HEK293 (cell line): ENCODE results near the gene PLCH2.

Experiments
- BCL11B ChIP-seq: fragments of 450-650 bp; formaldehyde crosslinking; IDR thresholded peaks from 2 replicates; pipeline ENCODE4 v1.5.1; 2016; ENCODE audit warnings: low read depth, missing biosample characterization, missing genetic modification characterization
- CTCF ChIP-seq: fragments of 450-650 bp; formaldehyde crosslinking; IDR thresholded peaks from 2 replicates; pipeline ENCODE4 v1.5.1; 2016; ENCODE audit warnings: missing biosample characterization, missing genetic modification characterization
- GLIS2 ChIP-seq: fragments of 450-650 bp; formaldehyde crosslinking; IDR thresholded peaks from 2 replicates; pipeline ENCODE4 v1.5.1; 2016; ENCODE audit warnings: missing biosample characterization, missing genetic modification characterization
- PBX3 ChIP-seq: sonication (generic); formaldehyde crosslinking; IDR thresholded peaks from 2 replicates; pipeline ENCODE4 v1.8.1; 2022; ENCODE audit warnings: mild to moderate bottlenecking, moderate library complexity, missing genetic modification reagents
- SETDB1 ChIP-seq: IDR thresholded peaks from one replicate; pipeline ENCODE4 v1.6.1; 2017; ENCODE audit warnings: mild to moderate bottlenecking, low read length, moderate library complexity, mixed read lengths; ENCODE audit not compliant: insufficient read length
- YY1 ChIP-seq: fragments of 450-650 bp; formaldehyde crosslinking; IDR thresholded peaks from 2 replicates; pipeline ENCODE4 v1.5.1; 2018; ENCODE audit warnings: missing biosample characterization, missing genetic modification characterization
- ZBTB10 ChIP-seq: fragments of 450-650 bp; formaldehyde crosslinking; IDR thresholded peaks from 2 replicates; pipeline ENCODE4 v1.5.1; 2016; ENCODE audit warnings: missing biosample characterization, missing genetic modification characterization
- ZBTB49 ChIP-seq: fragments of 450-650 bp; formaldehyde crosslinking; IDR thresholded peaks from 2 replicates; pipeline ENCODE4 v1.5.1; 2016; ENCODE audit warnings: missing biosample characterization, missing genetic modification characterization, low read depth
- ZNF18 ChIP-seq: fragments of 450-650 bp; formaldehyde crosslinking; IDR thresholded peaks from 2 replicates; pipeline ENCODE4 v1.5.1; 2016; ENCODE audit warnings: missing biosample characterization, missing genetic modification characterization
- ZNF2 ChIP-seq: fragments of 450-650 bp; formaldehyde crosslinking; IDR thresholded peaks from 2 replicates; pipeline ENCODE4 v1.5.1; 2016; ENCODE audit warnings: missing biosample characterization, missing genetic modification characterization
- ZNF302 ChIP-seq: fragments of 450-650 bp; formaldehyde crosslinking; IDR thresholded peaks from 2 replicates; pipeline ENCODE4 v1.5.1; 2016; ENCODE audit warnings: missing biosample characterization, missing genetic modification characterization, low read depth
- ZNF518A ChIP-seq: fragments of 450-650 bp; formaldehyde crosslinking; conservative IDR thresholded peaks from 2 replicates; pipeline ENCODE4 v1.5.1; 2016; ENCODE audit warnings: low read depth, missing biosample characterization, missing genetic modification characterization
- ZNF600 ChIP-seq: fragments of 450-650 bp; formaldehyde crosslinking; IDR thresholded peaks from 2 replicates; pipeline ENCODE4 v1.5.1; 2016; ENCODE audit warnings: missing biosample characterization, missing genetic modification characterization

GRCh38 chr1:2546515-2547209 is 70.6 kb downstream of the PLCH2 start:
- TF ChIP-seq CTCF (tag by site-specific recombination) (peak; percentile 69), YY1 (tag by site-specific recombination) (peak; percentile 28; the same call in 1 of the 2 replicates), PBX3 (CRISPR knock-in tag) (0 out of 2 replicates have a peak, but pooled peaks have one; percentile 8), ZBTB49 (tag by site-specific recombination) (no peak), ZNF302 (tag by site-specific recombination) (no peak), ZNF600 (peak; percentile 6), BCL11B (tag by site-specific recombination) (peak; percentile 79; the same call in 1 of the 2 replicates), ZNF18 (no peak), ZNF2 (tag by site-specific recombination) (peak; percentile 14; the same call in 1 of the 2 replicates), SETDB1 (no peak), ZBTB10 (peak; percentile 62; the same call in 1 of the 2 replicates), GLIS2 (tag by site-specific recombination) (peak; percentile 84), ZNF518A (tag by site-specific recombination) (no peak)
